MM.1S (cell line): ENCODE measurements around the gene DCLK2.

Experiments
- EZH2 ChIP-seq: fragments of 300-600 bp; sonication (generic); optimal IDR thresholded peaks from 2 replicates; pipeline ENCODE3; 2017; ENCODE audit warnings: low read depth, mild to moderate bottlenecking, antibody characterized with exemption, low read length, mixed read lengths
- TF ChIP-seq, protein P1 (sequence below): fragments of 300-600 bp; sonication (generic); IDR thresholded peaks from 2 replicates; pipeline ENCODE4 v1.5.1; 2016; ENCODE audit warnings: antibody characterized with exemption, low read length, mixed read lengths

DNA sequence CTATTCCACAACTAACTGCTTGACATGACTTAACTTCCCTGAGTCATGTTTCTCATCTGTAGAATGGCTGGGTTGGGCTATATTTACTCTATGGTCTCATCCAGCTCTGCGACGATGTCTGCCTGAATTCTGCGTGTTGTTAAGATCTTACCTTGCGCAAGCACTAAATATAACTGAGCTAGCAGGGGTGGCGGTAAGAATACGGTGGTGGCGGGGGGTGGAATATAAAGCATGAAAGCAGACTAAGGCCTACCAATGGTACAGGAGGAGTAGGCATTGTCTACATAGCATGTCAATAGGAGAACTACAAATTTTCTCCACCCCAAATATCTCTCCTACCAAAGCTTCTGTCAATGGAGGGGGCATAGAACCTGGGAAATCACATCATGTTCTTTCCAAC is 45.7 kb upstream of the DCLK2 start:
- TF ChIP-seq, protein P1, sequence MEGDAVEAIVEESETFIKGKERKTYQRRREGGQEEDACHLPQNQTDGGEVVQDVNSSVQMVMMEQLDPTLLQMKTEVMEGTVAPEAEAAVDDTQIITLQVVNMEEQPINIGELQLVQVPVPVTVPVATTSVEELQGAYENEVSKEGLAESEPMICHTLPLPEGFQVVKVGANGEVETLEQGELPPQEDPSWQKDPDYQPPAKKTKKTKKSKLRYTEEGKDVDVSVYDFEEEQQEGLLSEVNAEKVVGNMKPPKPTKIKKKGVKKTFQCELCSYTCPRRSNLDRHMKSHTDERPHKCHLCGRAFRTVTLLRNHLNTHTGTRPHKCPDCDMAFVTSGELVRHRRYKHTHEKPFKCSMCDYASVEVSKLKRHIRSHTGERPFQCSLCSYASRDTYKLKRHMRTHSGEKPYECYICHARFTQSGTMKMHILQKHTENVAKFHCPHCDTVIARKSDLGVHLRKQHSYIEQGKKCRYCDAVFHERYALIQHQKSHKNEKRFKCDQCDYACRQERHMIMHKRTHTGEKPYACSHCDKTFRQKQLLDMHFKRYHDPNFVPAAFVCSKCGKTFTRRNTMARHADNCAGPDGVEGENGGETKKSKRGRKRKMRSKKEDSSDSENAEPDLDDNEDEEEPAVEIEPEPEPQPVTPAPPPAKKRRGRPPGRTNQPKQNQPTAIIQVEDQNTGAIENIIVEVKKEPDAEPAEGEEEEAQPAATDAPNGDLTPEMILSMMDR: no peak
- no peak for TF ChIP-seq EZH2
